Smooth muscle cell (in vitro differentiated cells): ENCODE data around the gene CFAP157. TPM values are rescaled to one million over a fixed set of nuclear protein-coding genes. Genes with fewer than 3 reads are reported as not detected.

Experiments used
- DNase-seq: peaks from one replicate; lab custom pipeline; 2025; ENCODE audit not compliant: unreplicated experiment; lab: John Stamatoyannopoulos, UW
- H2AFZ ChIP-seq: fragments of 200-600 bp; sonication (generic); 2 replicates; pipeline ENCODE4 v1.6.0; 2016; ENCODE audit warnings: antibody characterized with exemption, low read depth, mild to moderate bottlenecking
- H3F3A ChIP-seq: fragments of 200-600 bp; sonication (generic); 2 replicates; pipeline ENCODE4 v1.6.0; 2017; ENCODE audit warnings: antibody characterized with exemption, low read depth
- H3K27ac ChIP-seq: fragments of 200-600 bp; sonication (generic); 2 replicates; pipeline ENCODE4 v1.5.1; 2016; ENCODE audit warnings: low read depth, mild to moderate bottlenecking
- H3K27me3 ChIP-seq: fragments of 200-600 bp; sonication (generic); 2 replicates; pipeline ENCODE4 v1.6.1; 2016; ENCODE audit warnings: low read depth, mild to moderate bottlenecking
- H3K36me3 ChIP-seq: fragments of 200-600 bp; sonication (generic); 2 replicates; pipeline ENCODE4 v1.5.1; 2016; ENCODE audit warnings: low read depth
- H3K4me1 ChIP-seq: fragments of 200-600 bp; sonication (generic); 2 replicates; pipeline ENCODE4 v1.5.1; 2016; ENCODE audit warnings: low read depth
- H3K4me2 ChIP-seq: fragments of 200-600 bp; sonication (generic); 2 replicates; pipeline ENCODE4 v1.6.0; 2016; ENCODE audit warnings: mild to moderate bottlenecking
- H3K4me3 ChIP-seq: fragments of 200-600 bp; sonication (generic); 2 replicates; pipeline ENCODE4 v1.5.1; 2016; ENCODE audit warnings: mild to moderate bottlenecking
- H3K79me2 ChIP-seq: fragments of 200-600 bp; sonication (generic); 2 replicates; pipeline ENCODE4 v1.6.0; 2016; ENCODE audit warnings: low read depth, mild to moderate bottlenecking
- H3K9ac ChIP-seq: fragments of 200-600 bp; sonication (generic); 2 replicates; pipeline ENCODE4 v1.6.0; 2016; ENCODE audit warnings: low read depth
- H3K9me3 ChIP-seq: fragments of 200-600 bp; sonication (generic); replicated peaks from 2 replicates; pipeline ENCODE4 v1.5.1; 2016; ENCODE audit warnings: low read depth
- H4K20me1 ChIP-seq: fragments of 200-600 bp; sonication (generic); 2 replicates; pipeline ENCODE4 v1.6.0; 2016; ENCODE audit warnings: low read depth
- CTCF ChIP-seq: fragments of 200-600 bp; sonication (generic); IDR thresholded peaks from 2 replicates; pipeline ENCODE4 v1.5.1; 2017; ENCODE audit warnings: borderline replicate concordance, mild to moderate bottlenecking, antibody characterized with exemption; ENCODE audit not compliant: insufficient read depth, poor library complexity, severe bottlenecking
- WGBS: methylation state at CpG from one replicate; pipeline ENCODE4 v1.1.7; 2016; ENCODE audit warnings: low lambda C conversion rate; 5-methylcytosine and 5-hydroxymethylcytosine counted together
- polyA plus RNA-seq: library from polyadenylated mRNA; unstranded; fragments of >200 nt; fragmentation: Nextera tagmentation; extraction: Ambion mirVana; gene quantifications from 2 replicates; pipeline ENCODE4 v1.2.1, GENCODE V29; 2016
- total RNA-seq: library from RNA; depleted of rRNA; stranded (reverse); fragments of >200 nt; gene quantifications from 2 replicates; pipeline ENCODE4 v1.2.3, GENCODE V29; 2014

The CFAP157 gene
- total and polyA plus RNA-seq, 2 experiments from 2014 or later, result 0.33 TPM; not detected in 1

- Histone ChIP-seq H3K79me2 (no peaks in the 10 kb centered on the region), H2AFZ (no peak overlapping the region), H4K20me1 (no peaks in the 10 kb centered on the region), H3K27ac (no peak overlapping the region), H3K4me1 (peaks cover 5% of the 10 kb centered on the region), H3K36me3 (no peaks in the 10 kb centered on the region), H3K27me3 (peaks cover 47% of the 10 kb centered on the region), H3K9ac (no peak overlapping the region), H3K4me3 (no peak overlapping the region), H3K9me3 (no peaks in the 10 kb centered on the region), H3F3A (no peaks in the 10 kb centered on the region), H3K4me2 (no peak overlapping the region)
- DNase-seq, result no peak
- TF ChIP-seq CTCF, result no peak
- WGBS, result 68% methylated on average over 8 of the region's 8 CpGs
These were observed 46.8 kb downstream of the CFAP157 start for GRCh38 chr9:127753622-127754021.

DNA sequence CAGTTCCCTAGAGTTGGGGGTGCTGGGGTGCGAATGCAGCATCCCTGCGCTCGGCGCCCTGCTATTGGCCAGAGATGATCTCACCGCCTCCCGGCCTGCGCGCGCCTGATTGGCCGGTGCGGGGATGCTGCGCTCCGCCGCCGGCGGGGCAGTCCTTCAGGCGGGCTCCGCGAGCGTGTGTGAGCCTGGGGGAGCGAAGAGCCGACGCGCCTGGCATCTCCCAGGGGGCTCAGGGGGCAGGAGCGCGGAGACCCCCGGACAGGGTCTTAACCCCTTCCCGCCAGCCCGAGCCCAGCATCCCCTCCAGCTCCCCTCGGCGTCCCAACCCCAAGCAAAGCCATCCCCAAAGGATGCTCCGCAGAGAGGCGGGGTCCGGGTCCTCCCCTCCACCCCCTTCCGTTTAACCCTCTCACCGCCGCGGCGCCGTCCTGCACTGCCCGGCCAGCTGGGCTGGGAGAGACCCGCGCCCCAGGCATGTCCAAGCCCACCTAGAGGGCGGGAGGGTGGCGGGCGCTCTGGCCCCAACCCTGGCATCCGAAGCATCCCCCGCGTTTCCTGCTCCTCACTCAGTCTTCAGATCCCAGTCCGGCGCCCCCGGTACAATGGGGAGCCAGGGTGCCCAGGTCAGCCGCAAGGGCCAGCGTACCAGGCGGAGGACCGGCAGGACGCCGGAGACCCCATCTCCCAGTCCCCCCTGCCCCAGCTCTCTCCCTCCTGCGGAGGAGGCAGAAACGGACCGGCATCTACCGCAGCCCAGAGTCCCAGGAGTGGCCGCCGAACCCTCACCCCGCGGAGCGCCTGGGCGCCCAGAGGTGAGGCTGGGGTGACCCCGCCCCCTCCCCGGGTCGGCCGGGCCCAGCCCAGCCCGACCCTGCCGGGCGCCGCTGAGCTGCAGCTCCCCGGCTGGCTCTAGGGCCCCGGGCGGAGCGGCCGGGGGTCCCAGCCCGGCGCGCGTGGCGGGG is 47.6 kb downstream of the CFAP157 start:
- H3F3A ChIP-seq, result no peaks in the 10 kb centered on the region

DNA sequence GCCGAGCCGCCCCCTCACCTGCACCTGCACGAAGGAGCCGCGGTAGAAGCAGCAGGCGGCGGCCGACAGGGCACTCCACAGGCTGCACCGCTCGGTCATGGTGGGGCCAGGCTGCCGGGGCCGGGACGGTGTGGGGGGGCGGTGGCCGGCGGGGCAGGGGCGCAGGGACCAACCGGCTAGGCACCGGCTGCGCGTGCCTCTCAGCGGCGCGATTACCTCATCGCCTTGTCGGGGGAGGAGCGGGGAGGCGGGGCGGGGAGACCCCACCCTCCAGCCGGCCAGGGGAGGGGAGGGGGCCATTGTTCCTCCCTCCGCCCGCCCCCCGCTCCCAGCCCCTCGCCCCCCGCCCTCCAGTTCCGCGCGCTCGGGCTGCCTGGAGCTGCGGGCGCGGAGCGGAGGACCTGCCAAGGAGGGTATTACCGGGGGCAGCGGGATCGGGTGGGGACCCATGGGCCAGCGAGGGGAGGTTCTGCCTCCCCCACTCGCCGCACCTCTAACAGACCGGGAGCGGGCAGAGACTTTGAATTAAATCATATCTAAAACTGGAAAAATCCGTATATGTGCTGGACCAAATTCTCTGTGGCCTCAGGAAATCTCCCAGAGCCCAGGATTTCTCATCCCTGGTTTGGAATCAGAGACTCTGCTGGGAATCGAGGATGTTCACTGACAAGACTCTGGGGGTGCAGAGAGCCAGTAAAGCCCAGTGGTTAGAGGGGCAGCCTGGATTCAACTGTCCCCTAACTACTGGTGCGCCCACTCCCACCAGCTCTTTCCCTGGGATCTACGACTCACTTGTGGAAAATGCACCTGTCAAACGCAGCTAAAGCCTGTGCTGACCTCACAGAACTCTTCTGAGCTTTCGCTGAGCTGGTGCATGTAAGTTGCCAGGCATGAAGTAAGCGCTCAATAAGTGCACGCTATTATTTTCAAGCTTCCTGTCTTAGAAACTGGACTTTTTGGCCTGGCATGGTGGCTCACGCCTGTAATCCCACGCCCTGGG is 48.6 kb downstream of the CFAP157 start:
- Histone ChIP-seq H3K9ac (no peak overlapping the region), H3K27me3 (peaks cover 47% of the 10 kb centered on the region), H3K36me3 (no peaks in the 10 kb centered on the region), H3K4me3 (no peak overlapping the region), H3K27ac (no peak overlapping the region), H3K9me3 (no peaks in the 10 kb centered on the region), H4K20me1 (no peaks in the 10 kb centered on the region), H3K79me2 (no peaks in the 10 kb centered on the region), H3F3A (no peaks in the 10 kb centered on the region), H3K4me1 (peaks cover 5% of the 10 kb centered on the region), H3K4me2 (peak overlapping the region; percentile 48), H2AFZ (no peak overlapping the region)
- TF ChIP-seq CTCF, result no peak
- WGBS, result 22% methylated on average over 27 of the region's 61 CpGs
- no peak for DNase-seq

More for the DNA sequence above, 47.6 kb downstream of the CFAP157 start:
- DNase-seq, result no peak
- Histone ChIP-seq H3K4me2 (peak overlapping the region; percentile 48), H2AFZ (no peak overlapping the region), H3K9me3 (no peaks in the 10 kb centered on the region), H3K27ac (no peak overlapping the region), H3K9ac (no peak overlapping the region), H3K4me3 (no peak overlapping the region), H3K36me3 (no peaks in the 10 kb centered on the region), H3K79me2 (no peaks in the 10 kb centered on the region), H4K20me1 (no peaks in the 10 kb centered on the region), H3K4me1 (peaks cover 5% of the 10 kb centered on the region), H3K27me3 (peaks cover 47% of the 10 kb centered on the region)
- 5% methylated on average over 54 of the region's 86 CpGs for whole genome bisulfite sequencing
- TF ChIP-seq CTCF, result no peak
